ENCODE measurements around the gene PI16.

The PI16 gene

DNA sequence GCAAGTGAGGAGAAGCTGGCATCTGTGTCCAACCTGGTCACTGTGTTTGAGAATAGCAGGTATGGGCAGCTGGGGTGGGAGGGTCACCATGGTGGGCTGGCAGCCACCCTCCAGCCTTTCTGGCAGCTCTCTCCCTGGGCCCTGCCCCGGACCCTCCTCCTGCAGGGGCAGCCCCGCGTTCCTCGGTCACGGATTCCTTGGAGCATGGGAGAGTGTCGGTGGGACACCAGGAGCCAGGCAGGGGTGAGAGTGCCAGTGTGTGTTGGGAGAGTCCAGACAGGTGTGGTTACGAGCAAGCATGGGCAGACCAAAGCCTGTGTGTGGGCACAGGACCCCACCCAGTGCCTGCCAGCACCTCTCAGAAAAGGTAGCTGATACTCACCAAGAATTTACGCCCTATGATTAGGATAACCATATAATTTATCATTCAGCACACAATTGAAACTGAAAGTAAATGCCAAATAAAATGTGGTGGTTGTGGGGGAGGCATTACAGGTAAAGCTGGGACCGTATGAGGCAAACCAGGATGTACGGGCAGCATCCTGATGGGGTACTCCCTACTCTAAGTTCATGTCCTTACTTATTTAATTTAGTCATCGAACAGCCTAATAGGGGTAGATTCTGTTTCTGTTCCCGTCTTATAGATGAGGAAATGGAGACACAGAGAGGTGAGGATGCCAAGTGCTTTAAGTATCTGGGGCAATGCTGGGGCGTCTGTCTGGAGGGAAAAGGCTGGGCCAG is 51.5 kb downstream of the PI16 start:
- Histone ChIP-seq H3K4me3 (ENCODE audit: low read depth in 1 of 2, low read length in 1 of 2) (no peak overlapping the region), H3K27me3 (no peaks in the 10 kb centered on the region), H3K36me3 (no peaks in the 10 kb centered on the region), H3K4me1 (ENCODE audit: control insufficient read depth in 1 of 2, insufficient read depth in 1 of 2, low read depth in 1 of 2, low read length in 1 of 2) (peaks cover 6 to 12% of the 10 kb centered on the region in 2 experiments), H3K27ac (no peak overlapping the region), H3K9me3 (no peaks in the 10 kb centered on the region)
- TF ChIP-seq, protein P1, sequence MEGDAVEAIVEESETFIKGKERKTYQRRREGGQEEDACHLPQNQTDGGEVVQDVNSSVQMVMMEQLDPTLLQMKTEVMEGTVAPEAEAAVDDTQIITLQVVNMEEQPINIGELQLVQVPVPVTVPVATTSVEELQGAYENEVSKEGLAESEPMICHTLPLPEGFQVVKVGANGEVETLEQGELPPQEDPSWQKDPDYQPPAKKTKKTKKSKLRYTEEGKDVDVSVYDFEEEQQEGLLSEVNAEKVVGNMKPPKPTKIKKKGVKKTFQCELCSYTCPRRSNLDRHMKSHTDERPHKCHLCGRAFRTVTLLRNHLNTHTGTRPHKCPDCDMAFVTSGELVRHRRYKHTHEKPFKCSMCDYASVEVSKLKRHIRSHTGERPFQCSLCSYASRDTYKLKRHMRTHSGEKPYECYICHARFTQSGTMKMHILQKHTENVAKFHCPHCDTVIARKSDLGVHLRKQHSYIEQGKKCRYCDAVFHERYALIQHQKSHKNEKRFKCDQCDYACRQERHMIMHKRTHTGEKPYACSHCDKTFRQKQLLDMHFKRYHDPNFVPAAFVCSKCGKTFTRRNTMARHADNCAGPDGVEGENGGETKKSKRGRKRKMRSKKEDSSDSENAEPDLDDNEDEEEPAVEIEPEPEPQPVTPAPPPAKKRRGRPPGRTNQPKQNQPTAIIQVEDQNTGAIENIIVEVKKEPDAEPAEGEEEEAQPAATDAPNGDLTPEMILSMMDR (IDR thresholded peaks at IDR 0.05): no peak

DNA sequence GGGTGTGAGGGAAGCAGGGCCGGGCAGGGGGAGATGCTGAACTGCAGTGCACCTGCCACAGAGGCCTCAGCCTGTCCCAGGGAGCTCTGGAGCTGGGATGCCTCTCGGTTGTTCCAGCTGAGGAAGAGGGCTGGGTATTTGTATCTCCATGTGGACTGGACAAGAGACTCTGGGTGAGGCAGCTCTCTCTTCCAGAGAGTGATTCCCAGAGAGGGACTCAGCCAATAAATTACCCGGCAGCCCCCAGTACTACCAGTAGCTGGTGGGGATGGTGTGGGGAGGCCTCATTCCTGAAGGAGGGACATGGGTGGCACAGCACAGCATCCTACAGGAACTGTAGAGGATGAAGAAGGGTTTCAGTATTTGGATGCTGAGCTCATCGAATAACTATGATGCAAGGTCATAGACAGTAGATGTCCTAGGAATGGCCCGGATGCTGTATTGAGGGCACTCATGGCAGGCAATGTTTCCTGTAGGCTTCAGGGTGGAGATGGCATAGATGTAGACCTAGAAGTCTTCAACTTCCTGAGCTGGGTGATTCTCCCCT is 52.3 kb downstream of the PI16 start:
- H3K27ac ChIP-seq: no peak overlapping the region
- H3K36me3 ChIP-seq: no peaks in the 10 kb centered on the region
- H3K4me3 ChIP-seq (ENCODE audit: low read depth in 1 of 2, low read length in 1 of 2): no peak overlapping the region
- H3K4me1 ChIP-seq (ENCODE audit: control insufficient read depth in 1 of 2, insufficient read depth in 1 of 2, low read depth in 1 of 2, low read length in 1 of 2): peaks cover 3 to 6% of the 10 kb centered on the region in 2 experiments
- TF ChIP-seq, protein P1 (IDR thresholded peaks at IDR 0.05): no peak
- no peaks in the 10 kb centered on the region for H3K27me3 ChIP-seq
- H3K9me3 ChIP-seq: no peaks in the 10 kb centered on the region

DNA sequence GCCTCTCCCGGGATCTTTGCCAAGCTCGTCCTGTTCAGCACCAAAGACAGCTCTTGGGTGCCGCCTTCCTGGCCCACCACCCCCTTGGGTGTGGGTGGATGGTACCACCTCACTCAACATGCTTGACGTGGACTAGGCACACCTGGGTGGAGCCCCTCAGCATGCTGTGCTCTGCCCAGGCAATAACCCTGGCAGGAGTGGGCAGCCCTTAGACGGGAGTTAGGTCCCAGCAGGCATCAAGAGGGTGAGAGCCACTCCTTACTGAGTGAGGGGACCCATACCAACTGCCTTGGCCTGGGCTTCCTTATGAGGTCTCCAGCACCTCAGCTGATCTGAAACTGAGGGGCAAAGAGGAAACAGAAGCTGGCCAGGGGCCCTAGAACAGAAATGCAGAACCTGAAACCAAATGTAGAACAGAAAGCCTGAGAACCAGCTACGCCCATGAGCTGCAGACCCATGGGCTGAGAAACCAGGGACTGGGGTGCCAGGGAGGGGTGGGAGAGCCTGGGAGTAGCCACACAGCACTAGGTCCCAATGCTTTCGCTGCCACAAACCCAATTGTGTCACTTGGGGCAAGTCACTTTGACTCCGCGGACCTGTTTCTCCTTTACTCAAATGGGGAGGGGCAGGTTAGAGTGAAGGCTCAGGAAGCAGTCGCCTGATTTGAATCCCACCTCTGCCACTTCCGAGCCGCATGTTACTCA is 53.0 kb downstream of the PI16 start:
- no peak overlapping the region for H3K27ac ChIP-seq
- no peak overlapping the region for H3K4me3 ChIP-seq (ENCODE audit: low read depth in 1 of 2, low read length in 1 of 2)
- H3K36me3 ChIP-seq: no peaks in the 10 kb centered on the region
- peaks cover 3 to 6% of the 10 kb centered on the region in 2 experiments for H3K4me1 ChIP-seq (ENCODE audit: control insufficient read depth in 1 of 2, insufficient read depth in 1 of 2, low read depth in 1 of 2, low read length in 1 of 2)
- TF ChIP-seq, protein P1 (IDR thresholded peaks at IDR 0.05): no peak
- no peaks in the 10 kb centered on the region for H3K9me3 ChIP-seq
- H3K27me3 ChIP-seq: no peaks in the 10 kb centered on the region

DNA sequence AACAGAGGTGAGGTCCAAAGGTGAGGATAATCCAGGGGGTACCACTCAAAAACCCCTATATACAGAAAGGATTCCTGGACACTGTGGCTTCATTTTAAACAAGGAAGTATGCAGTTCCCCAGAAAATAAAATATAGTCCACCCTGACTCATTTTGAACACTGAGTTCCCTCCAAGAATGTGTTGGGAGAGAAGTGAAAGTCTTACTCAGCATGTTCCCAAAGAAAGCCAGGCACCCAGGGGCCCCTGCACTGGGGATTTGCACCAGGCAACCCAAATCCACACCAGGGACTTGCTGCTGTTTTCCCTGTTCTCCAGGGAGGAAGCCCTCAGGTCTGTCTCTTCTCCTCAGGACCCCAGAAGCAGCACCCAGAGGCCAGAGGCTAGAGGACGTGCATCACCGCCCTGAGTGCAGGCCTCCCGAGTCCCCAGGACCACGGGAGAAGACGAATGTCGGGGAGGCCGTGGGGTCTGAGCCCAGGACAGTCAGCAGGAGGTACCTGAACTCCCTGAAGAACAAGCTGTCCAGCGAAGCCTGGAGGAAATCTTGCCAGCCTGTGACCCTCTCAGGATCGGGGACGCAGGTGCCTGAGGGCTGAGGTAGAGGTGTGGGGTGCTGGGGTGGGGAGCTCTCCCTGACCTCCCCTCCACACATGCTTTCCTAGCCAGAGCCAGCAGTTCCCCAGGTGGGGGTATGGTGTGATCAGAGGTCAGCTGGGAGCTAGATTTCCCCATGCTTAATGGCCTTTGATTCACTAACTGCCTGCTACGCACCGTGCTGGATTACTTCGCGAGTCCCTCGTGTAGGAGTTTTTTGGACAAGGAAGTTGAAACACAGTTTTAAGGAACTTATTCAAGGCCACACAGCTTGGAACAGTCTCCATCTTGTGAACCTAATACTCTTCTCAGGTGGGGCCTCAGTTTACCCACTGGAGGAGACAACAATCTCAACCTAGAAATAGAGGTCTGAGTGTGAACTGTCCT is 54.2 kb downstream of the PI16 start:
- Histone ChIP-seq H3K9me3 (no peaks in the 10 kb centered on the region), H3K4me1 (ENCODE audit: control insufficient read depth in 1 of 2, insufficient read depth in 1 of 2, low read depth in 1 of 2, low read length in 1 of 2) (peaks cover 3 to 6% of the 10 kb centered on the region in 2 experiments), H3K27ac (no peak overlapping the region), H3K36me3 (no peaks in the 10 kb centered on the region), H3K27me3 (no peaks in the 10 kb centered on the region), H3K4me3 (ENCODE audit: low read depth in 1 of 2, low read length in 1 of 2) (no peak overlapping the region)
- TF ChIP-seq, protein P1 (IDR thresholded peaks at IDR 0.05): no peak

DNA sequence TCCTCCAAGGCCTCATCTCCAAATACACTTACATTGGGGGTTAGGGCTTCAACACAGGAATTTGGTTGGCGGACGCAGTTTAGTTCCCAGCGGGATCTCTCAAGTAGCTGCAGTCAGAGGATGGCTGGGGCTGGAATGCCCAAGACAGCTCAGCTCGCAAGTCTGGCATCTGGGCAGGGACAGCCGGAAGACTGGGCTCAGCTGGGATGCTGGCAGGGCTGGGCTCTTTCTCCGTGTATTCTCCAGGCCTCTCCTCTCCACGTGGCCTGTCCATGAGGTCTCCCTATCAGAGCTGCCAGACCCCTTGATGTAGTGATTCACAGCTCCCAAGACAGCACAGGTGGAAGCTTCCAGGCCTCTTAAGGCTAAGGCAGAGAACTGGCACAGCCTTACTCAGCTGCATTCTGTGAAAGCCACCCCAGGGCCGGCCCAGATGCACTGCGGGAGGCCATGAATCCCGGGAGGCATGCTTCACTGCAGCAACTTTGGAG is 55.9 kb downstream of the PI16 start:
- TF ChIP-seq, protein P1 (IDR thresholded peaks at IDR 0.05): no peak
- H3K4me3 ChIP-seq (ENCODE audit: low read depth in 1 of 2, low read length in 1 of 2): no peak overlapping the region
- H3K9me3 ChIP-seq: no peaks in the 10 kb centered on the region
- H3K27me3 ChIP-seq: no peaks in the 10 kb centered on the region
- peaks cover 3 to 5% of the 10 kb centered on the region in 2 experiments for H3K4me1 ChIP-seq (ENCODE audit: control insufficient read depth in 1 of 2, insufficient read depth in 1 of 2, low read depth in 1 of 2, low read length in 1 of 2)
- H3K27ac ChIP-seq: no peak overlapping the region
- H3K36me3 ChIP-seq: no peaks in the 10 kb centered on the region
